OCI-LY1 (cell line): ENCODE results near the gene GPR37L1.

ENCODE experiments used
- EZH2 ChIP-seq: fragments of 200-600 bp; sonication (generic), shearing (Covaris generic); IDR thresholded peaks from 2 replicates; pipeline ENCODE4 v1.8.0; 2017; ENCODE audit warnings: borderline replicate concordance, mixed run types, mild to moderate bottlenecking, antibody characterized with exemption, low read length, moderate library complexity, mixed read lengths
- TF ChIP-seq, protein P1 (sequence below): fragments of 200-600 bp; sonication (generic), shearing (Covaris generic); IDR thresholded peaks from 2 replicates; pipeline ENCODE4 v1.5.1; 2017; ENCODE audit warnings: mild to moderate bottlenecking, antibody characterized with exemption, low read length, moderate library complexity, mixed read lengths

- TF ChIP-seq, protein P1, sequence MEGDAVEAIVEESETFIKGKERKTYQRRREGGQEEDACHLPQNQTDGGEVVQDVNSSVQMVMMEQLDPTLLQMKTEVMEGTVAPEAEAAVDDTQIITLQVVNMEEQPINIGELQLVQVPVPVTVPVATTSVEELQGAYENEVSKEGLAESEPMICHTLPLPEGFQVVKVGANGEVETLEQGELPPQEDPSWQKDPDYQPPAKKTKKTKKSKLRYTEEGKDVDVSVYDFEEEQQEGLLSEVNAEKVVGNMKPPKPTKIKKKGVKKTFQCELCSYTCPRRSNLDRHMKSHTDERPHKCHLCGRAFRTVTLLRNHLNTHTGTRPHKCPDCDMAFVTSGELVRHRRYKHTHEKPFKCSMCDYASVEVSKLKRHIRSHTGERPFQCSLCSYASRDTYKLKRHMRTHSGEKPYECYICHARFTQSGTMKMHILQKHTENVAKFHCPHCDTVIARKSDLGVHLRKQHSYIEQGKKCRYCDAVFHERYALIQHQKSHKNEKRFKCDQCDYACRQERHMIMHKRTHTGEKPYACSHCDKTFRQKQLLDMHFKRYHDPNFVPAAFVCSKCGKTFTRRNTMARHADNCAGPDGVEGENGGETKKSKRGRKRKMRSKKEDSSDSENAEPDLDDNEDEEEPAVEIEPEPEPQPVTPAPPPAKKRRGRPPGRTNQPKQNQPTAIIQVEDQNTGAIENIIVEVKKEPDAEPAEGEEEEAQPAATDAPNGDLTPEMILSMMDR, result no peak
- no peak for TF ChIP-seq EZH2
These were observed 47.3 kb upstream of the GPR37L1 start for GRCh38 chr1:202075389-202075788.
